Diencephalon (tissue), 1 donor: Measurements from ENCODE around the gene HRK. TPM values are rescaled to one million over a fixed set of nuclear protein-coding genes. Genes with fewer than 3 reads are reported as not detected.

ENCODE experiments used
- total RNA-seq: library from RNA; depleted of rRNA; stranded (reverse); fragments of >200 nt; gene quantifications from one replicate; pipeline ENCODE4 v1.2.3, GENCODE V29; 2014

The HRK gene
- 2.3 TPM for total RNA-seq

DNA sequence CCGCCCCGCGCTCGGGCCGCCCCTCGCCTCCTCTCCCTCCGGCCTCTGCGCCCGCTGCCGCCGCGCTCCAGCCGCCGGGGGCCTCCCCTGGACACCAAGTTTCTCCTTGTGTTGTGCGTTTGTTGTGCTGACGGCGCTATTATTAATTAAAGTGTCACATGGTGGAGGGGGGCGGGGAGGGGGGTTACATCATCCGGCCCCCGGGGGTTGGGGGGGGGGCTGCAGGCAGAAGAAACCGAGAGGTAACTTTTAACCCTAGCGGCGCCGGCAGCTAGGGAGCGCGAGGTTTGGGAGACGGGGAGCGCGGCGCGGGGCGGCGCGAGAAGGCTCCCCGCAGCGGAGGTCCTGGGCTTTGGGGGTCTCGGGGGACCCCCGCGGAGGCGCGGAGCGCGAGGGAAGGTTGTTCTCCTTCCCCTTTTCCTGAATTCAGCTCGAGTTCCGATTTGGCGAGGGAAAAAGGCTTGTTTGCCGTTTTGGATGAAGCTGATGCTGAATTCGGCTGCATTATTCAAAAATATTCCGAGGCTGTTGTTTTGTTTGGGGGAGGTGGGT is at the start of gene HRK:
TSS of gene HRK (minus strand) at position 117 of the 552 bp plus-strand sequence. CDS start 134 bp downstream, outside the sequence.

DNA sequence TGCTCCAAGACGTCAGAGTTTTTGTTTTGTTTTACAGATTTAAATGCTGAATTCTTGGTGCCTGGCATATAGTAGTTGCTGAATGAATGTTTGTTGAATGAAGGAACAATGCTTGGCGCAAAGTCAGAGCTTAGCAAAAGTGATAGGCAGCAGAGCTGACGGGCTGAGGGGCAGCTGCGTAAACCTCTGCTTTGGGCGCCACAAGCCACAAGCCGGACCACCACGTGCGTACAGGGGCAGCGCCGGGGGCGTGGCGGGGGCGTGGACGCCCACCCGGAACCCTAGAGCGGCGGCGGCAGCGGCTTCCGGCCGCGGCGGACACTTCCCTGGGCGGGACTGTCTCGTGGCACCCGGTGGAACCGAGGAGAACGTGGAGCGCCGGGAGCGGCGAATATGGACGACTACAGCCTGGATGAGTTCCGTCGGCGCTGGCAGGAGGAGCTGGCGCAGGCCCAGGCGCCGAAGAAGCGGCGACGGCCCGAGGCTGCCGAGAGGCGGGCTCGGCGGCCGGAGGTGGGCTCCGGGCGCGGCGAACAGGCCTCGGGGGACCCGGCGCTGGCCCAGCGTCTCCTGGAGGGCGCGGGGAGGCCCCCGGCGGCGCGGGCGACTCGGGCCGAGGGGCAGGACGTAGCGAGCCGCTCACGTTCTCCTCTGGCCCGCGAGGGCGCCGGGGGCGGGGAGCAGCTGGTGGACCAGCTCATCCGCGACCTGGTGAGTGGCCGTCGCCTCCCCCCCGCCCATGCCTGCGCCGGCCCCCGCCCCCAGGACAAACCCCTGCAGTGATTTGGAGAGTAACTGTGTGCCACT is 29.6 kb upstream of the HRK start, which contains the start of gene FBXW8:
TSS of gene FBXW8 (plus strand) at position 306 of the 807 bp plus-strand sequence. CDS start at position 394, 88 bp downstream.

Other genes starting within 250 kb of the HRK start
- 48.7 TPM for gene SPRING1, start 143.4 kb downstream of the HRK start, total RNA-seq
- 56.3 TPM for gene RNFT2, start 143.1 kb downstream of the HRK start, total RNA-seq
- 9.7 TPM for gene FBXW8, start 29.5 kb upstream of the HRK start, total RNA-seq
- gene TESC, start 218.0 kb upstream of the HRK start, total RNA-seq, result 9.5 TPM